GM18858 (cell line): ENCODE data around the gene TICRR.
"Not testable (repeated sequence)": the region's sequence is repeated elsewhere in the genome, so short reads cannot be mapped to it uniquely, and the experiment has no call there.

Experiments
- ATAC-seq: cut with Tn5 transposase; IDR thresholded peaks from one replicate; pipeline ENCODE4 v1.9.1; 2021; ENCODE audit not compliant: unreplicated experiment

Gene TICRR, protein sequence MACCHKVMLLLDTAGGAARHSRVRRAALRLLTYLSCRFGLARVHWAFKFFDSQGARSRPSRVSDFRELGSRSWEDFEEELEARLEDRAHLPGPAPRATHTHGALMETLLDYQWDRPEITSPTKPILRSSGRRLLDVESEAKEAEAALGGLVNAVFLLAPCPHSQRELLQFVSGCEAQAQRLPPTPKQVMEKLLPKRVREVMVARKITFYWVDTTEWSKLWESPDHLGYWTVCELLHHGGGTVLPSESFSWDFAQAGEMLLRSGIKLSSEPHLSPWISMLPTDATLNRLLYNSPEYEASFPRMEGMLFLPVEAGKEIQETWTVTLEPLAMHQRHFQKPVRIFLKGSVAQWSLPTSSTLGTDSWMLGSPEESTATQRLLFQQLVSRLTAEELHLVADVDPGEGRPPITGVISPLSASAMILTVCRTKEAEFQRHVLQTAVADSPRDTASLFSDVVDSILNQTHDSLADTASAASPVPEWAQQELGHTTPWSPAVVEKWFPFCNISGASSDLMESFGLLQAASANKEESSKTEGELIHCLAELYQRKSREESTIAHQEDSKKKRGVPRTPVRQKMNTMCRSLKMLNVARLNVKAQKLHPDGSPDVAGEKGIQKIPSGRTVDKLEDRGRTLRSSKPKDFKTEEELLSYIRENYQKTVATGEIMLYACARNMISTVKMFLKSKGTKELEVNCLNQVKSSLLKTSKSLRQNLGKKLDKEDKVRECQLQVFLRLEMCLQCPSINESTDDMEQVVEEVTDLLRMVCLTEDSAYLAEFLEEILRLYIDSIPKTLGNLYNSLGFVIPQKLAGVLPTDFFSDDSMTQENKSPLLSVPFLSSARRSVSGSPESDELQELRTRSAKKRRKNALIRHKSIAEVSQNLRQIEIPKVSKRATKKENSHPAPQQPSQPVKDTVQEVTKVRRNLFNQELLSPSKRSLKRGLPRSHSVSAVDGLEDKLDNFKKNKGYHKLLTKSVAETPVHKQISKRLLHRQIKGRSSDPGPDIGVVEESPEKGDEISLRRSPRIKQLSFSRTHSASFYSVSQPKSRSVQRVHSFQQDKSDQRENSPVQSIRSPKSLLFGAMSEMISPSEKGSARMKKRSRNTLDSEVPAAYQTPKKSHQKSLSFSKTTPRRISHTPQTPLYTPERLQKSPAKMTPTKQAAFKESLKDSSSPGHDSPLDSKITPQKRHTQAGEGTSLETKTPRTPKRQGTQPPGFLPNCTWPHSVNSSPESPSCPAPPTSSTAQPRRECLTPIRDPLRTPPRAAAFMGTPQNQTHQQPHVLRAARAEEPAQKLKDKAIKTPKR (N-terminal part only)

DNA sequence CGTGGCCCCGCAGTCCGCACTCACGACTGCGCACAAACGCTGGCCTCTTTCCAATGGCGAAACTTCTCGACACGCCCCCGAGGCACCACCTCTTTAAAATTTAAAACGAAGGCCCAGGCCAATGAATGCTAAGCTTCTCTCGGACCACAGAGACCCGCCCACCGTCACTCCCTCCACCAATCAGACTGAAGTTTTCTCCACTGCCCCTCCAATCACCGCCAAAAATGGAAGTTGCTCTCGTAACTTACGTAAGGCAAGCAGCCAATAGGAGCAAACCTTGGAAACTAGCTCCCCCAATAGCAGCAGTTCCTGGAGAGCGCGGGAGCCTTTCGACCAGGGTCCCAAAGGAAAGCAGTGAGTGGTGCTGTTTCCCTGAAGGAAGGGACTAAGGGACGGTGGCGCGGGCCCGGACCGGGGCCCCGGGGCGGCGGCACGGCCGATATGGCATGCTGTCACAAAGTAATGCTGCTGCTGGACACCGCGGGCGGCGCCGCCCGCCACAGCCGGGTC is at the start of gene TICRR:
Gene TICRR, plus strand, starts transcription at position 324 of the 510 bp plus-strand sequence. Its CDS starts 118 bp downstream, at position 442.
- peak; percentile 94 for ATAC-seq

DNA sequence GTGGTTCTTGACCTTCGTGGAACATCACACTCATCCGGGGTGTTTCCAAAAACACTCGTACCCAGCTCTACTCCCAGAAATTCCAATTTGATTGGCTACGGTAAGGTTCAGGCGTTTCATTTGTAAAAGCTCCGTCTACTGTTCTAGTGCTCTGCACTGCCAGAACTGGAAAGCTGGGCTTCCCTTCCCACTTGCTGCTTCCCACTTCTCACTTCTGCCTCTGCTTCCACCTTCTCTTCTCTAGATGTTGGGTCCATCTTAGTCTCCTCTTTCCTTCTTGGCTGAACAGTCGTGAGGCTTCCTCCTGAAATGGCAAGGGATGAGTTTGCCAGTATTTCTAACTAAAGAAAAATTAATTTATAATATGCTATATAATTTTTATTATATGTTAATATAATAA is 49.1 kb upstream of the TICRR start:
- no peak for ATAC-seq

DNA sequence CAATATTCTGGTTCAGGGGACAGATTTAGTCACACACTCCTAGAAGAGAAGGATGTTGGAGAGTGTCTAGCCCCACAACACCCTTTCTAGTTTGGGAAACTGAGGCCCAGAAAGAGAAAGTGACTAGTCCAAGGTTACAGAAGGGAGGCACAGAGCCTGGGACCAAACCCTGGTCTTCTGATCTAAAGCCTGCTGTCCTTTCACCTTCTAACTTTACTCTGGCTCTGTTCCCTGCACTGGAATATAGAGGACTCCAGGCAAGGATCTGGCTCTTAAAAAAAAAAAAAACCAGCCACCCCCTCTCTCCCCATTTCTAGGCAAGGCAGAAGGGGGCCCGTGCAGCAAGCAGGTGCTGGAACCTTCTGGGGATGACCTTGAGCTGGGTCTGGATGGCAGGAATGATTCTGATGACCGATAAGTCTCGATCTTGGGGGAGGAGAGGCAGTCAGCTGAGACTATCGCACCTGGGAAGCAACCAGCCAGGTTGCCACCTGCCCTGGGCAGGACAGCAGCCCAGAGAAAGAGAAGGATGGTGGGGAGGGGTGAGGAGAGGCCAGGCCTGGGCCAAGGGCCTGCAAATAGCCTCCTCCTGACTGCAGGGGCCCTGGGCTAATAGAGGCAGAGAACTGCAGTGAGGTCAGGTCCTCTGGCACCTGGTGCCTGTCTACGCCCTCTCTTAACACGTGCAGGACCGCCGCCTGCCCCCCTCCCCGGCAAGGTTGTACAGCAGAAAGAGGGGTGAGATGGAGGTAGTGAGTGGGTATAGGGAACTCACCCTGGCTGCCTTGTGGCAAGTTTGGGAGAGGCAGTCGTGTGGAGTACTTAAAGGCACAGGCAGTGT is 48.4 kb upstream of the TICRR start:
- ATAC-seq = no peak

DNA sequence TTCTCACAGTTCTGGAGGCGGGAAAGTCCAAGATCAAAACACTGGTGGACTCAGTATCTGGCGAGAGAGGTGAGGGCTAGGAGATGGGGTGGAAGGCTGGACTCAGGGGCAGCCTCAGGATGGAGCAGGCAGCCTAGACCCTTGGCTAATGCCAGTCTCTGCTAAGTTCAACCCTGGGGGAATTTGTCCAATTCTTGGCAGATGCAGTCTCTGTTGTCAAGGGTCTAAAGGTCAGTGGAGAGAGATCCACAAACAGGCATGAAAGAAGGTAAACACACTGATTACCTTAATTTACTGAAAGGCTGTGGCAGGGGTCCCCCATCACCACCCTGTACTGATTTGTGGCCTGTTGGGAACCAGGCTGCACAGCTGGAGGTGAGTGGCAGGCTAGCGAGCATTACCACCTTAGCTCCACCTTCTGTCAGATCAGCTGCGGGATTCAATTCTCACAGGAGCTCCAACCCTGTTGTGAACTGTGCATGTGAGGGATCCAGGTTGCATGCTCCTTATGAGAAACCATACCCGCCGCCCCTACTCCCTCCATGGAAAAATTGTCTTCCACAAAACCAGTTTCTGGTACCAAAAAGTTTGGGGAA is 46.4 kb upstream of the TICRR start:
- no peak for ATAC-seq

DNA sequence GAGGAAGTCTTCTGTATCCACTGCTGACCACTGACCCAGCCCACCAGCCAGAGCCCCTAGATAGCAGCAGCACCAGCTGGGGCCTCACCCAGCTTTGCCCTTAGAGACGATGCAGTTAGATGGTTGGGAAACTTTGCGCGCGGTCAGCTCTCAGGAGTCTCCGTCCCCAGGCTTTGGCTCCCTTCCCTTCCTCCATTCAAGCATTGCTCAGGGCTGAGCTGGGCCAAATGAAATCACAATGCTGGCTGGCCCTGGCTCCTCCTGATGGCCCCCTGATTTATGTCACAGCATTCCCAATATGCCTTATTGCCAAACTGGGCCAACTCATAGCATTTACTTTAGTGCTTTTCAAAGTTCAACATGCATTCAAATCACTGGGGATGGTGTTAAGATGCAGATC is 44.3 kb upstream of the TICRR start:
- no peak for ATAC-seq

DNA sequence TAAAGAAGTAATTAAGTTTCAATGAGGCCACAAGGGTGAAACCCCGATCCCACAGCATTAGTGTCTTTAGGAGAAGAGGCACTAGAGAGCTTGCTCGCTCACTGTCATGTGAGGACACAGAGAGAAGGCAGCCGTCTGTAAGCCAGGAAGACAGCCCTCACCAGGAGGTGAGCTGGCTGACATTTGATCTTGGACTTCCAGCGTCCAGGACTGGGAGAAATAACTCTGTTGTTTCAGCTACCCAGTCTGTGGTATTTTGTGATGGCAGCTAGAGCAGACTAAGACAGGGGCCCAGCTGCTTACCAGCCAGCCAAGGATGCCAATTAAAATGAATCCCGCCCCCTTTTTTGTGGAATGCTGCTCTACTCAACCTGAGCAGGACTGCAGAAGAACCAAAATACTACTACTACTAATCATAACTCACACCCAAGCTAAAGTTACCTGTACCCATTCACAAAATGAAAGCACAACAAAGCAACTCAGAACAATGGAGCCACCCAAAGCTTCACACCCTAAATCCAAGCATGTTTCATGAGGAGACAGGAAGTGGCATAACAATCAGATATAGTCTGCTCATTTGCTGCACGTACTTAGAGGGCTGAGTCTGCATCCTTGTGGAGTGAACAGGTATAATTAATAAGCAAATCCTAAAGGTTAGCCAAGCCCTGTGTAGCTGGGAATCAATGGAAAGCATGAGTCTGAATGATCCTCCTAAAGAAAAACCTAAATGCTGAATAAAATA is 43.3 kb upstream of the TICRR start:
- ATAC-seq = no peak

DNA sequence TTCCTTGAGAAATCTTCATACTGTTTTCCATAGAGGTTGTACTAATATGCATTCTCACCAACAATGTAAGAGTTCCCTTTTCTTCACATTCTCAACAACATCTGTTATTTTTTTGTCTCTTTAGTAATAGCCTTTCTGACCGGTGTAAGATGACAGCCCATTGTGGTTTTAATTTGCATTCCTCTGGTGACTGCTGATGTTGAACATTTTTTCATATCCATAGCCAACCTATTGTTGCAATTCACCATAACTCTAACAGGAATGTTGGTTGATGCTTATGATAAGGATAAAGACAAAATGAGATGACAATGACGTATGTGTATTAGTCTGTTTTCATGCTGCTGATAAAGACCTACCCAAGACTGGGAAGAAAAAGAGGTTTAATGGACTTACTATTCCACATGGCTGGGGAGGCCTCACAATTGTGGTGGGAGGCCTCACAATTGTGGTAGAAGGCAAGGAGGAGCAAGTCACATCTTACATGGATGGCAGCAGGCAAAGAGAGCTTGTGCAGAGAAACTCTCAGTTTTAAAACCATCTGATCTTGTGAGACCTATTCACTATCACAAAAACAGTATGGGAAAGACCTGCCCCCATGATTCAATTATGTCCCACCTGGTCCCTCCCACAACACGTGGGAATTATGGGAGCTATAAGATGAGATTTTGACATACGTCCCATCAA is 41.3 kb upstream of the TICRR start:
- ATAC-seq = no peak

DNA sequence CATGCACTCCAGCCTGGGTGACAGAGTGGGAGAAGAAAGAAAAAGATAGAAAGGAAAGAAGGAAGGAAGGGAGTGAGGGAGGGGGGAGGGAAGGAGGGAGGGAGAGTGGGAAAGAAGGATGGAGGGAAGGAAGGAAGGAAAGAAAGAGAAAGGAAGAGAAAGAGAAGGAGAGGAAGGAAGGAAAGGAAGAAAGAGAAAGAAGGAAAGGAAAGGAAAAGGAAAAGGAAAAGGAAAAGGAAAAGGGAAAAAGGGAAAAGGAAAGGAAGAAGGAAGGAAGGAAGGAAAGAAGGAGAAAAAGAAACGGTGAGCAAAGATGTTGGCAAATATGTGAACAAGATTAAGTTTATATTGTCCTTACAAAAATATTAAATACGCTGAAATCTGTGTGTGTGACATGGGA is 36.2 kb upstream of the TICRR start:
- no peak for ATAC-seq

DNA sequence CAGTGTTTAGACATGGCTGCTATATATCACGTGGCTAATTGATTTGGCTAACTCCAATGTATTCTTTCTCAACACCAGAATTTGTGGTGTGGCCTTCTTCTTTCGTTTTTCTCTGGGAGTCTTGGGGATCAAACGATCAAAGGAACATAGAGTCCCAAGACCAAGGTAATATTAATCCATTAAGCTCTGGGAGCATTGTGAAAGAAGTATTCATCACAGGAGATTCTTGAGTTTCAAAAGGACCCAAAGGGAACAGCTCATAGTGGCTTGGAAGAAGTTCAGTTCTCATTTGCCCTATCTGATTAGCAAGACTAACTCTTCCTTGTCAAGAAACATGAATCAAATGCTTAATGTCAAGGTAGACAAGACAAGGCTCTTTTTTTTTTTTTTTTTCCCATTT is 32.9 kb upstream of the TICRR start:
- no peak for ATAC-seq

DNA sequence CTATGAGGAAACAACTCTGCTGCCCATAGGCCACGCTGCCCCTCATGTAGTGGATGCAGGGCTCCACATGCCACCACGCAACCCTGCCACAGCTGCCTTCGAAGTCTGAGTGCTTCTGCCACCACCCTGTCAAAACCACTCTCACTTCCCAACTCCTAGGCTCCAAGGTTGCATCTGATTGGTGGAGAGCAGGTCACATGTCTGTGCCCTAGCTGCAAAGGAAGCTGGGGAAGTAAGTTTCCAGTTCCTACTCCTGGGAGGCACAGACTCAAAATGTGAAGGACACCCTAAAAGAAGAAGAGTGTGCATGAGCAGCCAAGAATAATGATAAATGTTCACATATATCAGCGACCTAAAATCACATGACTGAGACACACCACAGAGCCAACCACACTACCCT is 31.9 kb upstream of the TICRR start:
- no peak for ATAC-seq

DNA sequence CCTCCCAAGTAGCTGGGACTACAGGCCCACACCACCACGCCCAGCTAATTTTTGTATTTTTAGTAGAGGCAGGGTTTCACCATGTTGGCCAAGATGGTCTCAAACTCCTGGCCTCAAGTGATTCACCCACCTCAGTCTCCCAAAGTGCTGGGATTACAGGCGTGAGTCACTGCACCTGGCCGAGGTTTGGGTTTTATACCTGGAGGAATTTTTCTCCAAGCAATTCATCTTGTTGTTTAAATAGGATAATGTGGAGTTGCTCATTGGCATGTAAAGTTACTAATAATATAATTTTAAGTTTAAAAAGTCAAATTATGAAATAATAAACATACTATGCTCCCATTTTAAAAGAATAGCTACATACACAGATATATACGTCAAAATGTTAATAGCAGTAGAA is 26.1 kb upstream of the TICRR start:
- not testable (repeated sequence) for ATAC-seq

DNA sequence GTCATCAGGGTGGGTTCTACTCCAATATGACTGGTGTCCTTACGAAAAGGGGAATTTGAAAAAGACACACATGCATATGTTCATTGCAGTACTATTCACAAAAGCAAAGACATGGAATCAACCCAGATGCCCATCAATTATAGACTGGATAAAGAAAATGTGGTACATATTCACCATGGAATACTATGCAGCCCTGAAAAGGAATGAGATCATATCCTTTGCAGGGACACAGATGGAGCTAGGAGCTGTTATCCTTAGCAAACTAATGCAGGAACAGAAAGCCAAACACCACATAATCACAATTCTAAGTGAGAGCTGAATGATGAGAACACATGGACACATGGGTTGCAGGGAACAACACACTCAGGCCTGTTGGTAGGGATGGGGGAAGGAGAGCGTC is 24.8 kb upstream of the TICRR start:
- ATAC-seq = no peak

DNA sequence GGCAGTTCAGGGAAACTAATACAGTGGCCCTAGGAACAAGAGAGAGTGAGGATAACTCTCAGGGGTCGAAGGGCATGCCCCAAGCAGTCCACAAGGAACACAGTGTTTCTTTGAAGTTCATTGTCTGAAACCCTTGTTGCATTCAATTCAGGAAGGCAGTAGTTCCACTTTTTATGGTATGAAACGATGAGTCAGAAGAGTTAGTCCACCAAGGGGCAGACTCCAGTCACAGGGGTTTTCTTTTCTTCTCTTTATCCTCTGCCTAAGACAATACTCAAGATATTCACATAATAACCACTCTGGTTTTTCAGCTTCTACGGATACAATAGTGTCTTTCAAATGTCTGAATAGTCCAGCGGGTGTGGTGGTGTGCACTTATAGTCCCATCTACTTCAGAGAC is 23.7 kb upstream of the TICRR start:
- ATAC-seq = peak; percentile 62

DNA sequence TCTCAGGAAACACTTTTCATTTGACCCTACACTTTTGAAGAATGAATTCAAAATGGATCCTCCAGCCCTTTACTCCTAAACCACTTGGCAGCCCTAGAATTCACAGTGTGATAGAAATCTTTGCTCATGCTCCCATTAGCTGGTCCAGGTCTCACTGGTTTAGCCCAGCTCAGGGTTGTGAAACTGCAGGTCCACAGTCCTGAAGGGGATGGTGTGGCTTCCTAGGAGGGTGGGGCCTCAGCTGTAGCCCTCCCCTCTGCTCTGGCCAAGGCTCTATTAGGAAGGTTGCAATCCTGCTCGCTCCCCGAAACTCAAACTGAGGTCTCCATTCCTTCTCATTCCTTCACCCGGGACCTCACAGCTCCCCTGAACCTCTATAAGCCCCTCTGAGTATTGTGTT is 21.6 kb upstream of the TICRR start:
- no peak for ATAC-seq

DNA sequence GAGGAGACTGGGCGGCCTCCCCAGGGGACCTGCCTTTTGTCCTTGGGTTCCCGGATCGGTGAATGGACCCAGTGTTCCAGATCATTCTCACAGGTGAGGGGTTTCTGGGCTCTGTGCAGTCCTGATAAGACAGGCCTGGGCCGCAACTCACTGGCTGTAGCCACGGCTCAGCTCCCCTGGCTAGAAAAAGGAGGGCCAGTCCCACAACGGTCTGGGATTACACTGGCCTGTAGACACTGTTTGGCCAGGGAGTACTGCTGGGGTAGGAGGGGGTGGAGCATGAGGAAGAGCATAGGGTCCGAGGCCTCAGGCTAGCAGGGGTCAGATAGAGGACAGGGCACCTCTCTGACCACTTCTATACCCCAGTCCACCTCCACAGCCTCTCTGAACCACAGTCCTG is 21.0 kb upstream of the TICRR start:
- no peak for ATAC-seq

DNA sequence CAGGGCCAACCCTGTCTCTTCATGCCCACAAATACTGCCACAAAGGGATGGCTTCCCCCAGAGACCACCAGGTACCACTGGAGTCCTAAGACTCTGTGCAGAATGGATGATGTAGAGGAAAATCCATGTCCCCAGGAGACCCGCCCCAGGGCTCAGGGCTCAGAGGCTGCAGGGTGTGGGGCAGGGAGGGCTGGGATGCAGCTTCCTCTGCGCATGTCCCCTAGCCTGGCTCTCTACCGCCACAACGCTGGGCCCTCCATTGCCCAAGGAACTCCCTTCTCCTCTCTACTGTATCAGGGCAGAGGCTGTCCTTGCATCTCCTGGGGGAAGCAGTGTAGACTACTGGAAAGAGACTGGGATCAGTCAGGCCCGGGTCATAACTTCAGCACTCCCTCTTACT is 19.5 kb upstream of the TICRR start:
- no peak for ATAC-seq

DNA sequence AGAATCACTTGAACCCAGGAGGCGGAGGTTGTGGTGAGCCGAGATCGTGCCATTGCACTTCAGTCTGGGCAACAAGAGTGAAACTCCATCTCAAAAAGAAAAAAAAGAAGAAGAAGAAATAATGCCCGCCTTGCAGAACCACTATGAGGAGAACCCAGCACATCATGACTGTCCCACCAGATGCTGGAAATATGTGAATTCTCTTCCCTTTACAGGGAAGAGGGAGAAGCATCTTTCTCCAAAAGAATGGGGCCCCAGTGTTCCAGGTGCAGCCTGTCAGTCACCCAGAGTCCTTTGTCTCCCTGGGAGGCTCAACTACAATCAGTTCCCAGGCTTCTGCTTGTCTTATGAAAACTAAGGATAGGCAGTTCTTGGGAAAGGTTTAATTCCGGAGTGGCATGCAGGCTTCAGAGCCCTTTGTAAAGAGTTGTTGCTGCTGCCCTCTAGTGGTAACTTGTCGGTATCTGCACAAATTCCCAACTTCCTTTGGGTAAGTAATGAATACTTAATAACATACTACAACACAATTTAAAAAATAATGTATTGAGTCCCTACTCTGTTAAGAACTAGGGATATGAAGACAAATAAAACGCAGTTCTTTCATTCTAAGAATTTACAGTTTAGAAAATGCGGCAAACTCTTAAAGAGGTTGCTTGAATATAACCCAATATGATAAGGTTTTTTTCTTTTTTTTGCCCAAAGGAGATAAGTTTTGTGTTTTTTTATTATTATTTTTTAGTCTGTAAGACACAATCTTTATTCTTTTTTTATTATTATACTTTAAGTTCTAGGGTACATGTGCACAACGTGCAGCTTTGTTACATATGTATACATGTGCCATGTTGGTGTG is 18.6 kb upstream of the TICRR start:
- ATAC-seq = no peak
